Stimulated activated CD4-positive, alpha-beta T cell treated with anti-CD3 and anti-CD28 coated beads, Interleukin-4, amount 100 ng/mL, for 4 hours (primary cell): Measurements from ENCODE around the gene CILP2.

ENCODE experiments used
- DNase-seq, 2 experiments: peaks; one replicate each; pipeline ENCODE4 v3.0.0-alpha.2; 2020

Gene CILP2

GRCh38 chr19:19538061-19538784, at the start of gene CILP2:
TSS of gene CILP2 (plus strand) at chr19:19538265. CDS start at chr19:19538350, 85 bp downstream.
- peak; percentile 21 to 44 for DNase-seq

- DNase-seq = peak; percentile 59 to 83
These were observed 49.0 kb upstream of the CILP2 start for GRCh38 chr19:19488875-19489690.

GRCh38 chr19:19489804-19490204, 48.3 kb upstream of the CILP2 start:
- no peak for DNase-seq

GRCh38 chr19:19490214-19490968, 47.7 kb upstream of the CILP2 start:
- peak; percentile 70 to 74 for DNase-seq

GRCh38 chr19:19491321-19492025, 46.6 kb upstream of the CILP2 start:
- no peak for DNase-seq

- no peak for DNase-seq
These were observed 45.9 kb upstream of the CILP2 start for GRCh38 chr19:19492026-19492610.

- no peak for DNase-seq
These were observed 44.1 kb upstream of the CILP2 start for GRCh38 chr19:19493841-19494546.

GRCh38 chr19:19495614-19496603, 42.2 kb upstream of the CILP2 start:
- no peak for DNase-seq

GRCh38 chr19:19498255-19498991, 39.6 kb upstream of the CILP2 start:
- DNase-seq = no peak

GRCh38 chr19:19499272-19499995, 38.6 kb upstream of the CILP2 start:
- DNase-seq = no peak

GRCh38 chr19:19500975-19501644, 37.0 kb upstream of the CILP2 start:
- no peak for DNase-seq

GRCh38 chr19:19501798-19502197, 36.3 kb upstream of the CILP2 start:
- DNase-seq = no peak

- no peak for DNase-seq
These were observed 35.8 kb upstream of the CILP2 start for GRCh38 chr19:19502281-19502680.

GRCh38 chr19:19502808-19503602, 35.1 kb upstream of the CILP2 start:
- DNase-seq = no peak

GRCh38 chr19:19504754-19505668, 33.1 kb upstream of the CILP2 start:
- DNase-seq = no peak

- DNase-seq = no peak
These were observed 32.3 kb upstream of the CILP2 start for GRCh38 chr19:19505669-19506326.
